Sigmoid colon (tissue), 4 donors: ENCODE results near the gene FXYD2.

Experiments used
- EP300 ChIP-seq, 4 donors: sonication (generic); formaldehyde crosslinking; IDR thresholded peaks; one replicate each; pipeline ENCODE4 v1.6.1; 2017; ENCODE audit warnings: antibody characterized with exemption in 4 of 4
- POLR2A ChIP-seq, 2 donors: fragments of 450-650 bp; IDR thresholded peaks; one replicate each; pipeline ENCODE4 v1.6.1; 2016; ENCODE audit warnings: antibody characterized with exemption in 2 of 2, mild to moderate bottlenecking in 2 of 2, moderate library complexity in 2 of 2
- TF ChIP-seq, protein P1 (sequence below), 4 experiments: fragments of 450-650 bp in 3 of 4; fragments of 200-600 bp in 1 of 4; IDR thresholded peaks; one replicate each; pipeline ENCODE4 v1.5.1; 2016 to 2019; ENCODE audit warnings: antibody characterized with exemption in 4 of 4, mild to moderate bottlenecking in 3 of 4, moderate library complexity in 2 of 4

- TF ChIP-seq, protein P1, sequence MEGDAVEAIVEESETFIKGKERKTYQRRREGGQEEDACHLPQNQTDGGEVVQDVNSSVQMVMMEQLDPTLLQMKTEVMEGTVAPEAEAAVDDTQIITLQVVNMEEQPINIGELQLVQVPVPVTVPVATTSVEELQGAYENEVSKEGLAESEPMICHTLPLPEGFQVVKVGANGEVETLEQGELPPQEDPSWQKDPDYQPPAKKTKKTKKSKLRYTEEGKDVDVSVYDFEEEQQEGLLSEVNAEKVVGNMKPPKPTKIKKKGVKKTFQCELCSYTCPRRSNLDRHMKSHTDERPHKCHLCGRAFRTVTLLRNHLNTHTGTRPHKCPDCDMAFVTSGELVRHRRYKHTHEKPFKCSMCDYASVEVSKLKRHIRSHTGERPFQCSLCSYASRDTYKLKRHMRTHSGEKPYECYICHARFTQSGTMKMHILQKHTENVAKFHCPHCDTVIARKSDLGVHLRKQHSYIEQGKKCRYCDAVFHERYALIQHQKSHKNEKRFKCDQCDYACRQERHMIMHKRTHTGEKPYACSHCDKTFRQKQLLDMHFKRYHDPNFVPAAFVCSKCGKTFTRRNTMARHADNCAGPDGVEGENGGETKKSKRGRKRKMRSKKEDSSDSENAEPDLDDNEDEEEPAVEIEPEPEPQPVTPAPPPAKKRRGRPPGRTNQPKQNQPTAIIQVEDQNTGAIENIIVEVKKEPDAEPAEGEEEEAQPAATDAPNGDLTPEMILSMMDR (IDR thresholded peaks at IDR 0.05): no peak
- TF ChIP-seq POLR2A (IDR thresholded peaks at IDR 0.05) (no peak), EP300 (IDR thresholded peaks at IDR 0.05) (no peak)
Measured at GRCh38 chr11:117792241-117792640, 32.3 kb downstream of the FXYD2 start.
